Osteoblast (primary cell): ENCODE measurements around the gene MXRA7. TPM values are rescaled to one million over a fixed set of nuclear protein-coding genes. Genes with fewer than 3 reads are reported as not detected.
"Not testable (repeated sequence)": the region's sequence is repeated elsewhere in the genome, so short reads cannot be mapped to it uniquely, and the experiment has no call there.

Experiments used
- DNase-seq: peaks from one replicate; pipeline ENCODE4 v3.0.0; 2011; ENCODE audit warnings: low spot score, mixed read lengths; ENCODE audit not compliant: insufficient read length; ENCODE audit errors: missing footprints
- H2AFZ ChIP-seq: 2 replicates; pipeline ENCODE4 v1.6.0; 2011; ENCODE audit warnings: mild to moderate bottlenecking, low read length
- H3K27ac ChIP-seq: 2 replicates; pipeline ENCODE4 v1.5.1; 2011; ENCODE audit warnings: mild to moderate bottlenecking, low read depth, low read length, moderate library complexity
- H3K27me3 ChIP-seq: 2 replicates; pipeline ENCODE4 v1.6.0; 2012; ENCODE audit warnings: mild to moderate bottlenecking, control low read depth, inconsistent platforms, low read length, moderate library complexity; ENCODE audit not compliant: insufficient read depth
- H3K36me3 ChIP-seq: 2 replicates; pipeline ENCODE4 v1.5.1; 2011; ENCODE audit warnings: mild to moderate bottlenecking, low read length, control low read depth, moderate library complexity; ENCODE audit not compliant: insufficient read depth
- H3K4me1 ChIP-seq: 2 replicates; pipeline ENCODE4 v1.5.1; 2011; ENCODE audit warnings: mild to moderate bottlenecking, low read length, control low read depth, moderate library complexity; ENCODE audit not compliant: insufficient read depth
- H3K4me2 ChIP-seq: 2 replicates; pipeline ENCODE4 v1.6.0; 2011; ENCODE audit warnings: mild to moderate bottlenecking, low read length; ENCODE audit not compliant: insufficient read depth
- H3K4me3 ChIP-seq: fragments of 200-600 bp; sonication (generic); 3 replicates; pipeline ENCODE4 v1.5.1; 2012; ENCODE audit warnings: mild to moderate bottlenecking, low read length, inconsistent platforms; ENCODE audit not compliant: insufficient read depth
- H3K79me2 ChIP-seq: 2 replicates; pipeline ENCODE4 v1.6.0; 2012; ENCODE audit warnings: mild to moderate bottlenecking, low read length, control low read depth, inconsistent platforms; ENCODE audit not compliant: insufficient read depth
- H3K9me3 ChIP-seq: 2 replicates; pipeline ENCODE4 v1.5.1; 2011; ENCODE audit warnings: low read depth, low read length, control low read depth
- H4K20me1 ChIP-seq: 2 replicates; pipeline ENCODE4 v1.6.0; 2012; ENCODE audit warnings: mild to moderate bottlenecking, low read length, control low read depth; ENCODE audit not compliant: insufficient read depth
- CTCF ChIP-seq: IDR thresholded peaks from 2 replicates; pipeline ENCODE4 v1.5.1; 2011; ENCODE audit warnings: mild to moderate bottlenecking, low read depth, low read length, moderate library complexity; ENCODE audit errors: extremely low read depth
- total RNA-seq: library from RNA; depleted of rRNA; stranded (reverse); fragments of >200 nt; gene quantifications from 2 replicates; pipeline ENCODE4 v1.2.3, GENCODE V29; 2012

The MXRA7 gene
- total RNA-seq, 1 donor, result 352 TPM

DNA sequence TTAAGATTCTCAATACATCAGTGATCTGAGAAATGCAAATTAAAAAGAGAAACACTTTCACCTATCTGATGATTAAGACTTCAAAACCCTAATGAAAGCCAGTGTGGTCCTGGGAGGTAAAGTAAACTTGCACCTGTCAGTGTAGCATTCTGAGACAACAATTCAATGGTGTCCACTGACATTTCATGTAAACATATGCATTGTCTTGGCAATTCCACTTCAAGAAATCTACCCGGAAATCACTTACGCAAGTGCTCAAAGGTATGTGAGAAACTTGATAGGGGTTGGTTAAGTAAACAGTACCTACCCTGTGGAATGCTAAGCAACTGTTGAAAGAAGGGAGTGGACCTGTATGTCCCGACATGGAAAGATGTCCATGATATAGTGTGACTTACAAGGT, 69.3 kb downstream of the MXRA7 start:
- H3K4me3 ChIP-seq, result no peak overlapping the region
- no peak overlapping the region for H3K4me2 ChIP-seq
- DNase-seq, result no peak
- no peak overlapping the region for H2AFZ ChIP-seq
- no peaks in the 10 kb centered on the region for H3K36me3 ChIP-seq
- no peaks in the 10 kb centered on the region for H3K9me3 ChIP-seq
- H3K4me1 ChIP-seq, result no peaks in the 10 kb centered on the region
- H3K27me3 ChIP-seq, result peaks cover 27% of the 10 kb centered on the region
- no peak overlapping the region for H3K27ac ChIP-seq
- no peak for TF ChIP-seq CTCF
- no peaks in the 10 kb centered on the region for H3K79me2 ChIP-seq
- H4K20me1 ChIP-seq, result no peaks in the 10 kb centered on the region

DNA sequence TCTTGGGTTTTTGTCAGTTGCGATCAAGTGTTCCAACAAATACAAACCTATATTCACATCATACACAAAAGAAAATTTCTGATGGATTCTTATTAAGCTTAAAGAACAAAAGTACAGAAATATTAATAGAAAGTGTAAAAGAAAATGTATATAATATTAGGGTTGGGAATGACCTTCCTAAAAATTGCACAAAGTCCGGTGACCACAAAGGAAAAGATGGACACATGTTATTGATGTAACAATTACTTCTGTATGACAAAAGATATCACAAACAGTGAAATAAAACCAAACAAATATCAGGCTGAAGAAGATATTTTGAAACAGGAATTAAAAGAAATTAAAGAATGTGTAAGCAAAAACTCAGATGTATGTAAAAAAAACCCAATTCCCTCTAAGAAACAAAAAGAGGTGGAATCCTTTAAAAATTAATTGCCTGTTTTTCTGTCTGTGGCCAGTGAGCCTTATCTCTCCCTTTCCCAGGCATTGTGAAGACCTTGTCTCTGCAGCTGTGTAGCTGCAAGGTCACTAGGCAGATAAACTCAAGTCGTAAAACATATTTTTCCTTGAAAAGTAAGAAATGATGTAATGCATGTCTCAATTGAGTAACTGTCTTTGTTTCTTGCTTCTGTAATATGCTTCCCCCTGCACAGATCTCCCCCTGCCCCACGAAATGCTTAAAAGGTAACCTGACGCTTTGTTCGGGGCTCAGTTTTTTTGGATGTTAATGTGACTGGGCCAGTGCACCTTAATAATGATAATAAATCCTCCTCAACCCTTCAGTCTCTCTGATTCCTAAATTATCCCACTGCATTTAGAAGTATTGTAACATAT, 70.0 kb downstream of the MXRA7 start:
- Histone ChIP-seq H3K4me2 (no peak overlapping the region), H3K27ac (no peak overlapping the region), H3K9me3 (no peaks in the 10 kb centered on the region), H2AFZ (no peak overlapping the region), H3K4me1 (peaks cover under 1% of the 10 kb centered on the region), H3K36me3 (no peaks in the 10 kb centered on the region), H3K79me2 (no peaks in the 10 kb centered on the region), H4K20me1 (no peaks in the 10 kb centered on the region), H3K4me3 (no peak overlapping the region), H3K27me3 (peaks cover 23% of the 10 kb centered on the region)
- no peak for TF ChIP-seq CTCF
- DNase-seq, result no peak

- H3K4me3 ChIP-seq, result no peak overlapping the region
- H3K27ac ChIP-seq, result no peak overlapping the region
- H3K4me1 ChIP-seq, result peaks cover 10% of the 10 kb centered on the region
- no peaks in the 10 kb centered on the region for H3K36me3 ChIP-seq
- DNase-seq, result no peak
- no peaks in the 10 kb centered on the region for H4K20me1 ChIP-seq
- no peak overlapping the region for H3K4me2 ChIP-seq
- no peaks in the 10 kb centered on the region for H3K9me3 ChIP-seq
- no peaks in the 10 kb centered on the region for H3K79me2 ChIP-seq
- peaks cover 13% of the 10 kb centered on the region for H3K27me3 ChIP-seq
- TF ChIP-seq CTCF, result no peak
- H2AFZ ChIP-seq, result no peak overlapping the region
Observed at GRCh38 chr17:76638263-76638662, 72.5 kb downstream of the MXRA7 start.

DNA sequence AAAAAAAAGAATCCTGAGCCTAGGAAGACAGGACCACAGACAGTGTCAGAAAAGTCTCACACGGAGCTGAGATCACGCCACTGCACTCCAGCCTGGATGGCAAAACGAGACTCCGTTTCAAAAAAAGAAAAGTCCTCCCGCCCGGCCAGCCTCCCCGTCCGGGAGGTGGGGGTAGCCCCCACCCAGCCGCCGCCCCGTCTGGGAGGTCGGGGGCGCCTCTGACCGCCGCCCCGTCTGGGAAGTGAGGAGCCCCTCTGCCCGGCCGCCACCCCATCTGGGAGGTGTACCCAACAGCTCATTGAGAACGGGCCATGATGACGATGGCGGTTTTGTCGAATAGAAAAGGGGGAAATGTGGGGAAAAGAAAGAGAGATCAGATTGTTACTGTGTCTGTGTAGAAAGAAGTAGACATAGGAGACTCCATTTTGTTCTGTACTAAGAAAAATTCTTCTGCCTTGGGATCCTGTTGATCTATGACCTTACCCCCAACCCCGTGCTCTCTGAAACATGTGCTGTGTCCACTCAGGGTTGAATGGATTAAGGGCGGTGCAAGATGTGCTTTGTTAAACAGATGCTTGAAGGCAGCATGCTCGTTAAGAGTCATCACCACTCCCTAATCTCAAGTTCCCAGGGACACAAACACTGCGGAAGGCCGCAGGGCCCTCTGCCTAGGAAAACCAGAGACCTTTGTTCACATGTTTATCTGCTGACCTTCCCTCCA, 74.1 kb downstream of the MXRA7 start:
- not testable (repeated sequence) for H4K20me1 ChIP-seq, H2AFZ ChIP-seq, H3K4me2 ChIP-seq, H3K79me2 ChIP-seq, H3K36me3 ChIP-seq, DNase-seq, H3K9me3 ChIP-seq, H3K4me3 ChIP-seq, H3K27ac ChIP-seq
- H3K4me1 ChIP-seq, result peaks cover 10% of the 10 kb centered on the region
- H3K27me3 ChIP-seq, result peaks cover 16% of the 10 kb centered on the region
